Erythroblast (primary cell): ENCODE measurements around the gene DFFA.

ENCODE experiments used
- GATA1 ChIP-seq: IDR thresholded peaks from 2 replicates; pipeline ENCODE4 v1.6.1; 2011; ENCODE audit warnings: low read depth, mild to moderate bottlenecking, control low read depth, low read length, moderate library complexity
- POLR2A ChIP-seq: IDR thresholded peaks from 2 replicates; pipeline ENCODE4 v1.6.1; 2011; ENCODE audit warnings: mild to moderate bottlenecking, low read length

DNA sequence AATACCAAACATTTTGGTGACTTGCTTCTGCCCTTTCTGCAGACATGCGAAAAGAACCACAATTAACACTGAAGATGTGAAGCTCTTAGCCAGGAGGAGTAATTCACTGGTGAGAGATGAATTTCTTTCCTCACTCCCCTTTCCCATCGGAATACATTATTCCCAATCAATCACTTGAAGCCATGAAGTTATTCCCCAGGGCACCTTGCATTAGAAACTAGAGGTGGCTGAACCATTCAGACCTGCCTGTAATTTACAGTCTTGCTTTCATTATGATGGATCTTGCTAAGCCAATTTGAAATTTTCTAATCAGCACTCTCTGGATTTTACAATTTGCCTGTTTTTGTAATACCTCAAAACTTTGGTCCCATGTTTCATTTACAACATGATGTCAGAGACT is 32.0 kb downstream of the DFFA start:
- no peak for TF ChIP-seq POLR2A
- no peak for TF ChIP-seq GATA1
